H9 (cell line): Measurements from ENCODE around the gene MAP6. TPM values are rescaled to one million over a fixed set of nuclear protein-coding genes. Genes with fewer than 3 reads are reported as not detected.

Experiments used
- DNase-seq: peaks from one replicate; pipeline ENCODE4 v3.0.0-alpha.2; 2017
- H2AFZ ChIP-seq: one replicate; pipeline ENCODE4 v1.6.1; 2013; ENCODE audit warnings: mild to moderate bottlenecking, low read length, control low read depth, moderate library complexity
- H2AK5ac ChIP-seq: 2 replicates; pipeline ENCODE4 v1.6.1; 2013; ENCODE audit warnings: low read length, control low read depth, mixed read lengths; ENCODE audit not compliant: insufficient read length
- H2BK120ac ChIP-seq: one replicate; pipeline ENCODE4 v1.6.1; 2013; ENCODE audit warnings: low read depth, mild to moderate bottlenecking, low read length, control low read depth, inconsistent platforms; ENCODE audit not compliant: poor library complexity, severe bottlenecking
- H2BK12ac ChIP-seq: 2 replicates; pipeline ENCODE4 v1.6.1; 2013; ENCODE audit warnings: low read length, control low read depth, mixed read lengths, low read depth; ENCODE audit not compliant: insufficient read length
- H2BK15ac ChIP-seq: 2 replicates; pipeline ENCODE4 v1.6.1; 2013; ENCODE audit warnings: low read depth, low read length, control low read depth
- H2BK20ac ChIP-seq: one replicate; pipeline ENCODE4 v1.6.1; 2013; ENCODE audit warnings: low read depth, mild to moderate bottlenecking, low read length, control low read depth, inconsistent platforms; ENCODE audit not compliant: poor library complexity, severe bottlenecking
- H2BK5ac ChIP-seq: 2 replicates; pipeline ENCODE4 v1.6.1; 2013; ENCODE audit warnings: low read length, control low read depth, mixed read lengths; ENCODE audit not compliant: insufficient read length
- H3K14ac ChIP-seq: 2 replicates; pipeline ENCODE4 v1.6.1; 2013; ENCODE audit warnings: low read length, control low read depth; ENCODE audit not compliant: insufficient read depth
- H3K18ac ChIP-seq: 2 replicates; pipeline ENCODE4 v1.6.1; 2013; ENCODE audit warnings: low read depth, mild to moderate bottlenecking, mixed read lengths, low read length, control low read depth; ENCODE audit not compliant: insufficient read length
- H3K23ac ChIP-seq: 2 replicates; pipeline ENCODE4 v1.6.1; 2013; ENCODE audit warnings: low read length, control low read depth, mixed read lengths, low read depth; ENCODE audit not compliant: insufficient read length
- H3K23me2 ChIP-seq: 2 replicates; pipeline ENCODE4 v1.6.1; 2013; ENCODE audit warnings: low read depth, mild to moderate bottlenecking, mixed read lengths, low read length, control low read depth; ENCODE audit not compliant: insufficient read length, poor library complexity, severe bottlenecking
- H3K27ac ChIP-seq: 2 replicates; pipeline ENCODE4 v1.5.1; 2013; ENCODE audit warnings: low read length, control low read depth, mixed read lengths, low read depth; ENCODE audit not compliant: insufficient read length
- H3K27me3 ChIP-seq: 2 replicates; pipeline ENCODE4 v1.6.1; 2013; ENCODE audit warnings: low read length, control low read depth, inconsistent platforms; ENCODE audit not compliant: insufficient read depth
- H3K4ac ChIP-seq: 2 replicates; pipeline ENCODE4 v1.6.1; 2013; ENCODE audit warnings: low read depth, mild to moderate bottlenecking, control low read depth, inconsistent platforms, low read length, moderate library complexity
- H3K4me1 ChIP-seq: 2 replicates; pipeline ENCODE4 v1.6.1; 2013; ENCODE audit warnings: low read length, control low read depth, inconsistent platforms; ENCODE audit not compliant: insufficient read depth
- H3K4me2 ChIP-seq: 2 replicates; pipeline ENCODE4 v1.6.1; 2013; ENCODE audit warnings: low read length, control low read depth, mixed read lengths; ENCODE audit not compliant: insufficient read length, insufficient read depth
- H3K56ac ChIP-seq: 2 replicates; pipeline ENCODE4 v1.6.1; 2013; ENCODE audit warnings: low read depth, mild to moderate bottlenecking, mixed read lengths, low read length, control low read depth; ENCODE audit not compliant: insufficient read length
- H3K79me1 ChIP-seq: 2 replicates; pipeline ENCODE4 v1.6.1; 2013; ENCODE audit warnings: low read depth, mild to moderate bottlenecking, moderate library complexity, low read length, control low read depth, inconsistent platforms; ENCODE audit not compliant: insufficient read depth, poor library complexity, severe bottlenecking
- H3K79me2 ChIP-seq: 2 replicates; pipeline ENCODE4 v1.6.1; 2013; ENCODE audit warnings: low read length, control low read depth, inconsistent platforms; ENCODE audit not compliant: insufficient read depth
- H3K9ac ChIP-seq: 2 replicates; pipeline ENCODE4 v1.6.1; 2013; ENCODE audit warnings: low read length, control low read depth, mixed read lengths; ENCODE audit not compliant: insufficient read length; ENCODE audit errors: extremely low read depth
- H3K9me3 ChIP-seq: one replicate; pipeline ENCODE4 v1.6.1; 2013; ENCODE audit warnings: low read depth, low read length, inconsistent platforms; ENCODE audit not compliant: control insufficient read depth
- H3T11ph ChIP-seq: one replicate; pipeline ENCODE4 v1.6.1; 2013; ENCODE audit warnings: mild to moderate bottlenecking, low read length, control low read depth, inconsistent platforms
- H4K20me1 ChIP-seq: one replicate; pipeline ENCODE4 v1.6.1; 2013; ENCODE audit not compliant: control insufficient read depth, insufficient read length, insufficient read depth
- H4K5ac ChIP-seq: 2 replicates; pipeline ENCODE4 v1.6.1; 2013; ENCODE audit warnings: low read depth, mild to moderate bottlenecking, mixed read lengths, low read length, control low read depth; ENCODE audit not compliant: insufficient read length
- H4K8ac ChIP-seq: replicated peaks from 2 replicates; pipeline ENCODE4 v1.6.1; 2013; ENCODE audit warnings: low read length, control low read depth, mixed read lengths, low read depth; ENCODE audit not compliant: insufficient read length
- H4K91ac ChIP-seq: 2 replicates; pipeline ENCODE4 v1.6.1; 2013; ENCODE audit warnings: low read depth, mild to moderate bottlenecking, moderate library complexity, mixed read lengths, low read length, control low read depth; ENCODE audit not compliant: insufficient read length
- H3K27ac Mint-ChIP-seq, 3 experiments: 2 replicates in 2 of 3; 3 replicates in 1 of 3; pipeline ENCODE4 v1.8.0; 2020 to 2021; ENCODE audit warnings: mixed read lengths in 3 of 3, mild to moderate bottlenecking in 1 of 3, moderate library complexity in 1 of 3
- H3K27me3 Mint-ChIP-seq: 2 replicates; pipeline ENCODE4 v1.8.0; 2021; ENCODE audit warnings: low read depth, mild to moderate bottlenecking, moderate library complexity, mixed read lengths
- H3K36me3 Mint-ChIP-seq, 3 experiments: 2 replicates in 2 of 3; 3 replicates in 1 of 3; pipeline ENCODE4 v1.8.0; 2020 to 2021; ENCODE audit warnings: low read depth in 3 of 3, mixed read lengths in 3 of 3; ENCODE audit not compliant: insufficient read depth in 1 of 3
- H3K4me1 Mint-ChIP-seq, 2 experiments: 2 replicates each; pipeline ENCODE4 v1.8.0; 2020; ENCODE audit warnings: mixed read lengths in 2 of 2
- H3K4me3 Mint-ChIP-seq, 2 experiments: 2 replicates in 1 of 2; 3 replicates in 1 of 2; pipeline ENCODE4 v1.8.0; 2020 to 2021; ENCODE audit warnings: mild to moderate bottlenecking in 2 of 2, mixed read lengths in 2 of 2, moderate library complexity in 1 of 2
- H3K9me3 Mint-ChIP-seq, 2 experiments: 2 replicates in 1 of 2; 3 replicates in 1 of 2; pipeline ENCODE4 v1.8.0; 2020; ENCODE audit warnings: mild to moderate bottlenecking in 2 of 2, mixed read lengths in 2 of 2, moderate library complexity in 1 of 2
- WGBS: extraction: QIAGEN DNeasy Blood & Tissue Kit; methylation state at CpG from one replicate; pipeline ENCODE4 v1.1.7; 2013; ENCODE audit warnings: missing lambda C conversion rate, low lambda C conversion rate, mixed read lengths; ENCODE audit not compliant: insufficient read length; ENCODE audit errors: extremely low coverage; 5-methylcytosine and 5-hydroxymethylcytosine counted together
- total RNA-seq: library from RNA; stranded (reverse); gene quantifications from 2 replicates; pipeline ENCODE4 v1.2.1, GENCODE V29; 2021
- TF ChIP-seq, protein P1 (sequence below): fragments of 200-600 bp; sonication (generic); conservative IDR thresholded peaks from 3 replicates; pipeline ENCODE4 v1.8.0; 2021; ENCODE audit warnings: antibody characterized with exemption, mild to moderate bottlenecking

The MAP6 gene
- total RNA-seq, 1 experiment from 2014 or later = 0.77 TPM

DNA sequence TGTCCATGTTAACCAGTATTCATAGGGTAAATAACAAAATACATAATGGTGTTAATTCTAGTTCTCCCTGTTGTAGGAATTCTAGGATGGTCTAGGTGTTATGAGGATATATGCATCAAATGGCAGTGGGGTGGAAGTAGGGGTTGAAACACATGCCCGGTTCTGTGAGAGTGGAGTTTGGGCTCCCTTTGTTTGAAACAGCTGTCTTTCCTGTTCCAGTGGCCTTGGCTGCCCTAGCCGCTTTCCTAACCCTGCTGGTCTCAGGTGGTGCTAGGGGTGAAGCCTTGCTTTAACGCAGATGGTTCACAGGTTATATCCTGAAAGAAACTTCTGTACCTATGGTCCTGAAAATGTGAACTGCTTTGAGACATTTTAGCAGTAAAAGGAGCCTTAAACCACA is 68.5 kb downstream of the MAP6 start:
- H3K14ac ChIP-seq = no peak overlapping the region
- no peak overlapping the region for H4K5ac ChIP-seq
- no peaks in the 10 kb centered on the region for H3K27me3 ChIP-seq
- Mint-ChIP-seq H3K9me3 (no peaks in the 10 kb centered on the region), H3K4me1 (peaks cover 29 to 34% of the 10 kb centered on the region in 2 experiments), H3K27ac (peak overlapping the region in 1 of 3 experiments; percentile 68; a peak in 1 of 7 replicates), H3K4me3 (no peak overlapping the region), H3K36me3 (no peaks in the 10 kb centered on the region; a peak in 1 of 7 replicates), H3K27me3 (peaks cover 13% of the 10 kb centered on the region)
- H4K20me1 ChIP-seq = no peaks in the 10 kb centered on the region
- no peak overlapping the region for H3K4me2 ChIP-seq
- TF ChIP-seq, protein P1, sequence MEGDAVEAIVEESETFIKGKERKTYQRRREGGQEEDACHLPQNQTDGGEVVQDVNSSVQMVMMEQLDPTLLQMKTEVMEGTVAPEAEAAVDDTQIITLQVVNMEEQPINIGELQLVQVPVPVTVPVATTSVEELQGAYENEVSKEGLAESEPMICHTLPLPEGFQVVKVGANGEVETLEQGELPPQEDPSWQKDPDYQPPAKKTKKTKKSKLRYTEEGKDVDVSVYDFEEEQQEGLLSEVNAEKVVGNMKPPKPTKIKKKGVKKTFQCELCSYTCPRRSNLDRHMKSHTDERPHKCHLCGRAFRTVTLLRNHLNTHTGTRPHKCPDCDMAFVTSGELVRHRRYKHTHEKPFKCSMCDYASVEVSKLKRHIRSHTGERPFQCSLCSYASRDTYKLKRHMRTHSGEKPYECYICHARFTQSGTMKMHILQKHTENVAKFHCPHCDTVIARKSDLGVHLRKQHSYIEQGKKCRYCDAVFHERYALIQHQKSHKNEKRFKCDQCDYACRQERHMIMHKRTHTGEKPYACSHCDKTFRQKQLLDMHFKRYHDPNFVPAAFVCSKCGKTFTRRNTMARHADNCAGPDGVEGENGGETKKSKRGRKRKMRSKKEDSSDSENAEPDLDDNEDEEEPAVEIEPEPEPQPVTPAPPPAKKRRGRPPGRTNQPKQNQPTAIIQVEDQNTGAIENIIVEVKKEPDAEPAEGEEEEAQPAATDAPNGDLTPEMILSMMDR = no peak
- no peaks in the 10 kb centered on the region for H3K79me2 ChIP-seq
- H4K8ac ChIP-seq = no peak overlapping the region
- no peaks in the 10 kb centered on the region for H3K79me1 ChIP-seq
- DNase-seq = no peak
- no peak overlapping the region for H3K27ac ChIP-seq
- no peak overlapping the region for H2AFZ ChIP-seq
- H2BK20ac ChIP-seq = no peak overlapping the region
- H3K4me1 ChIP-seq = peaks cover 2% of the 10 kb centered on the region; the same call in 1 of the 2 replicates
- WGBS = no CpG with 5 or more reads among the region's 3 CpGs
- H3K9me3 ChIP-seq = no peaks in the 10 kb centered on the region
- H2BK5ac ChIP-seq = no peak overlapping the region
- no peak overlapping the region for H3K23ac ChIP-seq
- H3K56ac ChIP-seq = no peak overlapping the region
- no peak overlapping the region for H2AK5ac ChIP-seq
- H3K23me2 ChIP-seq = no peaks in the 10 kb centered on the region
- no peak overlapping the region for H3K9ac ChIP-seq
- no peak overlapping the region for H3K18ac ChIP-seq
- H3T11ph ChIP-seq = no peak overlapping the region
- H3K4ac ChIP-seq = no peak overlapping the region
- no peak overlapping the region for H2BK120ac ChIP-seq
- H4K91ac ChIP-seq = no peak overlapping the region
- no peak overlapping the region for H2BK15ac ChIP-seq
- H2BK12ac ChIP-seq = no peak overlapping the region
